A673 (cell line): ENCODE results near the gene FOXJ1. TPM values are rescaled to one million over a fixed set of nuclear protein-coding genes. Genes with fewer than 3 reads are reported as not detected.

Source experiments
- BruUV-seq: library from RNA; stranded (reverse); fragments of 400-500 nt; replicated peaks from 2 replicates; lab custom pipeline; 2021; lab: Mats Ljungman, UMichigan
- CTCF ChIA-PET: fragments of 300-600 bp; sonication (Branson Sonifier 250); formaldehyde crosslinking; loops from one replicate; lab custom pipeline; 2022; ENCODE audit warnings: antibody characterized with exemption; lab: Charles Lee
- POLR2A ChIA-PET: fragments of 300-600 bp; sonication (Branson Sonifier 250); formaldehyde crosslinking; loops from one replicate; lab custom pipeline; 2022; ENCODE audit warnings: antibody characterized with exemption; ENCODE audit not compliant: low non-redundant PET; lab: Charles Lee
- DNase-seq: peaks from one replicate; pipeline ENCODE4 v3.0.0-alpha.2; 2015; ENCODE audit warnings: low spot score
- H3K27ac ChIP-seq: fragments of 200-600 bp; sonication (generic); 2 replicates; pipeline ENCODE4 v1.5.1; 2016; ENCODE audit warnings: mixed run types, low read depth, mild to moderate bottlenecking, mixed read lengths, antibody characterized with exemption, low read length; ENCODE audit not compliant: poor library complexity, severe bottlenecking
- H3K27me3 ChIP-seq: fragments of 200-600 bp; sonication (generic); replicated peaks from 2 replicates; pipeline ENCODE4 v1.6.1; 2017; ENCODE audit warnings: mixed run types, low read depth, mild to moderate bottlenecking, mixed read lengths, antibody characterized with exemption, low read length; ENCODE audit not compliant: insufficient read depth, poor library complexity
- H3K36me3 ChIP-seq: fragments of 200-600 bp; sonication (generic); 2 replicates; pipeline ENCODE4 v1.6.1; 2016; ENCODE audit warnings: mixed run types, mild to moderate bottlenecking, mixed read lengths, antibody characterized with exemption, low read length; ENCODE audit not compliant: insufficient read depth, poor library complexity, severe bottlenecking
- H3K4me1 ChIP-seq: fragments of 200-600 bp; sonication (generic); 2 replicates; pipeline ENCODE4 v1.6.1; 2017; ENCODE audit warnings: mixed run types, mild to moderate bottlenecking, mixed read lengths, antibody characterized with exemption, low read length; ENCODE audit not compliant: insufficient read depth, poor library complexity, severe bottlenecking
- H3K4me3 ChIP-seq: fragments of 200-600 bp; sonication (generic); 2 replicates; pipeline ENCODE4 v1.5.1; 2016; ENCODE audit warnings: low read depth, mixed run types, mild to moderate bottlenecking, mixed read lengths, low read length; ENCODE audit not compliant: poor library complexity, severe bottlenecking
- H3K9me3 ChIP-seq: fragments of 200-600 bp; sonication (generic); 2 replicates; pipeline ENCODE4 v1.6.1; 2016; ENCODE audit warnings: mixed run types, low read depth, mild to moderate bottlenecking, mixed read lengths, antibody characterized with exemption, low read length; ENCODE audit not compliant: poor library complexity, severe bottlenecking
- CTCF ChIP-seq: fragments of 300-800, 200-600 bp; sonication (generic); conservative IDR thresholded peaks from 2 replicates; pipeline ENCODE4 v1.5.1; 2017; ENCODE audit warnings: low read depth, mild to moderate bottlenecking, antibody characterized with exemption, low read length, moderate library complexity, mixed read lengths
- EZH2 ChIP-seq: fragments of 200-600 bp; sonication (generic); IDR thresholded peaks from 2 replicates; pipeline ENCODE4 v1.6.1; 2017; ENCODE audit warnings: borderline replicate concordance, low read depth, mild to moderate bottlenecking, mixed read lengths, antibody characterized with exemption, low read length; ENCODE audit not compliant: poor library complexity, severe bottlenecking
- intact Hi-C: fragments of 100-400 bp; cut with micrococcal nuclease; formaldehyde crosslinking; loops from one replicate; pipeline ENCODE4 v1.10.0; 2022; ENCODE audit not compliant: unreplicated experiment
- total RNA-seq: library from RNA; stranded (reverse); gene quantifications from 2 replicates; pipeline ENCODE4 v1.2.3, GENCODE V29; 2021

Gene FOXJ1
- total RNA-seq, 1 experiment from 2014 or later: 0.17 TPM

- no TSS peak for BruUV-seq
- H3K9me3 ChIP-seq: no peaks in the 10 kb centered on the region
- no peak for TF ChIP-seq EZH2
- TF ChIP-seq CTCF: no peak
- H3K36me3 ChIP-seq: no peaks in the 10 kb centered on the region
- DNase-seq: no peak
- intact Hi-C loops: no loop called here
- no peaks in the 10 kb centered on the region for H3K27me3 ChIP-seq
- CTCF ChIA-PET: interaction anchor here (0.7 kb wide), 1 partner anchor 17 kb away, joined by 4 read pairs; no protein-coding TSS in a partner anchor
- H3K4me3 ChIP-seq: no peak overlapping the region
- H3K27ac ChIP-seq: no peak overlapping the region
- POLR2A ChIA-PET: no interaction called here
- H3K4me1 ChIP-seq: peaks cover 36% of the 10 kb centered on the region
These were observed 2.7 kb downstream of the FOXJ1 start for GRCh38 chr17:76138234-76138895.

GRCh38 chr17:76137351-76138233 is 3.5 kb downstream of the FOXJ1 start:
- Histone ChIP-seq H3K4me3 (no peak overlapping the region), H3K4me1 (peaks cover 29% of the 10 kb centered on the region), H3K27ac (no peak overlapping the region), H3K36me3 (no peaks in the 10 kb centered on the region), H3K27me3 (no peaks in the 10 kb centered on the region), H3K9me3 (no peaks in the 10 kb centered on the region)
- TF ChIP-seq CTCF: no peak
- no peak for TF ChIP-seq EZH2
- ChIA-PET CTCF (interaction anchor here (0.7 kb wide), 1 partner anchor 16 kb away, joined by 4 read pairs; no protein-coding TSS in a partner anchor), POLR2A (no interaction called here)
- no peak for DNase-seq
- BruUV-seq: no TSS peak
- intact Hi-C loops: no loop called here

GRCh38 chr17:76137001-76137350 is 4.1 kb downstream of the FOXJ1 start:
- no peak for DNase-seq
- Histone ChIP-seq H3K4me1 (peaks cover 23% of the 10 kb centered on the region), H3K4me3 (no peak overlapping the region), H3K27me3 (no peaks in the 10 kb centered on the region), H3K9me3 (no peaks in the 10 kb centered on the region), H3K36me3 (no peaks in the 10 kb centered on the region), H3K27ac (no peak overlapping the region)
- no peak for TF ChIP-seq EZH2
- no peak for TF ChIP-seq CTCF
- CTCF ChIA-PET: no interaction called here
- BruUV-seq: no TSS peak
- POLR2A ChIA-PET: no interaction called here
- intact Hi-C loops: no loop called here
